K562 (cell line): ENCODE data around the gene NEB. TPM values are rescaled to one million over a fixed set of nuclear protein-coding genes. Genes with fewer than 3 reads are reported as not detected.

ENCODE experiments used
- ATAC-seq: fragments of 200-7000 bp; cut with Tn5 transposase; 3 replicates; pipeline ENCODE4 v1.9.1; 2020; ENCODE audit warnings: moderate library complexity
- BruUV-seq: library from RNA; stranded (reverse); fragments of 400-500 nt; replicated peaks from 2 replicates; lab custom pipeline; 2021; lab: Mats Ljungman, UMichigan
- CTCF ChIA-PET: fragments of 300-600 bp; formaldehyde crosslinking; extraction: SDS; loops from one replicate; lab custom pipeline; 2021; ENCODE audit warnings: low intra/inter-chr PET ratio; lab: Yijun Ruan, JAX
- POLR2A ChIA-PET: fragments of 300-600, 350-650 bp; sonication (Branson Sonifier 250); formaldehyde crosslinking; extraction: SDS; loops from one replicate; lab custom pipeline; 2021; ENCODE audit warnings: antibody characterized with exemption, inconsistent platforms; lab: Yijun Ruan, JAX
- DNase-seq, 4 experiments: peaks; one replicate each; pipeline versions ENCODE4 v3.0.0 to v3.0.0-alpha.2; 2011 to 2018; ENCODE audit warnings: low spot score in 3 of 4, mixed read lengths in 3 of 4; ENCODE audit errors: extremely low read depth in 1 of 4
- FAIRE-seq: peaks from 2 replicates; lab custom pipeline; 2011; peaks lifted over from hg19 to GRCh38; lab: Jason Lieb, UNC
- H2AFZ ChIP-seq: 2 replicates; pipeline ENCODE4 v1.6.0; 2011; ENCODE audit warnings: low read depth, low read length, control low read depth, inconsistent platforms
- H3K27ac ChIP-seq: fragments of 200-600 bp; 3 replicates; pipeline ENCODE4 v1.8.0; 2011; ENCODE audit warnings: low read depth, mild to moderate bottlenecking, control low read depth, inconsistent platforms, low read length, moderate library complexity, mixed read lengths; ENCODE audit errors: extremely low read depth
- H3K27me3 ChIP-seq, 2 experiments: fragments of 300-600 bp in 1 of 2; 2 replicates in 1 of 2; 3 replicates in 1 of 2; pipeline versions ENCODE4 v1.6.0 to v1.8.0; 2011; ENCODE audit warnings: inconsistent platforms in 2 of 2, low read length in 2 of 2, mild to moderate bottlenecking in 1 of 2, mixed read lengths in 1 of 2, moderate library complexity in 1 of 2; ENCODE audit not compliant: control insufficient read depth in 2 of 2, insufficient read depth in 2 of 2
- H3K36me3 ChIP-seq: fragments of 300-600 bp; 3 replicates; pipeline ENCODE4 v1.8.0; 2011; ENCODE audit warnings: mild to moderate bottlenecking, low read length, inconsistent platforms; ENCODE audit not compliant: control insufficient read depth, insufficient read depth
- H3K4me1 ChIP-seq, 2 experiments: fragments of 200-600 bp in 1 of 2; replicated peaks in 1 of 2; 2 replicates in 1 of 2; 3 replicates in 1 of 2; pipeline versions ENCODE4 v1.5.1 to v1.8.0; 2011; ENCODE audit warnings: inconsistent platforms in 2 of 2, low read length in 2 of 2, mild to moderate bottlenecking in 1 of 2, mixed read lengths in 1 of 2, moderate library complexity in 1 of 2; ENCODE audit not compliant: control insufficient read depth in 2 of 2, insufficient read depth in 2 of 2
- H3K4me2 ChIP-seq: 2 replicates; pipeline ENCODE4 v1.6.1; 2011; ENCODE audit warnings: low read length, control low read depth, inconsistent platforms, mixed read lengths; ENCODE audit not compliant: insufficient read depth
- H3K4me3 ChIP-seq: fragments of 200-600 bp; sonication (generic), shearing (Covaris generic); 2 replicates; pipeline ENCODE4 v1.5.1; 2016; ENCODE audit warnings: control low read depth, inconsistent platforms
- H3K79me2 ChIP-seq: fragments of 200-600 bp; 3 replicates; pipeline ENCODE4 v1.8.0; 2011; ENCODE audit warnings: low read length, inconsistent platforms; ENCODE audit not compliant: control insufficient read depth, insufficient read depth
- H3K9ac ChIP-seq, 2 experiments: 2 replicates each; pipeline versions ENCODE4 v1.6.0 to v1.6.1; 2011; ENCODE audit warnings: low read depth in 2 of 2, low read length in 2 of 2, control low read depth in 1 of 2, inconsistent platforms in 1 of 2, mild to moderate bottlenecking in 1 of 2, mixed read lengths in 1 of 2; ENCODE audit not compliant: insufficient read depth in 1 of 2
- H3K9me1 ChIP-seq: one replicate; pipeline ENCODE4 v1.6.0; 2011; ENCODE audit warnings: inconsistent platforms, mild to moderate bottlenecking, low read length, moderate library complexity; ENCODE audit not compliant: control insufficient read depth, insufficient read depth
- H3K9me3 ChIP-seq: replicated peaks from 2 replicates; pipeline ENCODE4 v1.5.1; 2011; ENCODE audit warnings: low read depth, low read length, inconsistent platforms; ENCODE audit not compliant: control insufficient read depth, insufficient read depth
- H4K20me1 ChIP-seq: replicated peaks from 2 replicates; pipeline ENCODE4 v1.6.1; 2011; ENCODE audit warnings: low read length, inconsistent platforms, mixed read lengths; ENCODE audit not compliant: control insufficient read depth, insufficient read depth
- E2F8 ChIP-seq: fragments of 450-650 bp; IDR thresholded peaks from 2 replicates; pipeline ENCODE4 v1.7.1; 2018; ENCODE audit warnings: mild to moderate bottlenecking, low read depth; ENCODE audit not compliant: partially characterized antibody
- GABPA ChIP-seq: fragments of 200-800 bp; sonication (Bioruptor generic); conservative IDR thresholded peaks from 2 replicates; pipeline ENCODE4 v1.6.1; 2016; ENCODE audit warnings: low read depth, missing genetic modification characterization, missing compliant biosample characterization
- HNRNPLL ChIP-seq: fragments of 200-400 bp; formaldehyde crosslinking; IDR thresholded peaks from 2 replicates; pipeline ENCODE4 v1.6.1; 2017; ENCODE audit warnings: low read length, low read depth, mild to moderate bottlenecking; ENCODE audit not compliant: poor library complexity, severe bottlenecking
- KLF6 ChIP-seq: fragments of 250-450 bp; sonication (Bioruptor Pico); IDR thresholded peaks from 2 replicates; pipeline ENCODE4 v1.4.0; 2020; ENCODE audit warnings: mild to moderate bottlenecking, moderate library complexity, borderline replicate concordance
- LCOR ChIP-seq: sonication (generic); formaldehyde crosslinking; IDR thresholded peaks from 2 replicates; pipeline ENCODE4 v1.8.0; 2022; ENCODE audit warnings: mild to moderate bottlenecking, missing genetic modification reagents
- MAFF ChIP-seq: IDR thresholded peaks from 2 replicates; pipeline ENCODE4 v1.6.1; 2012; ENCODE audit warnings: low read length, improper control_type of control experiment
- NCOA4 ChIP-seq: fragments of 450-650 bp; IDR thresholded peaks from 2 replicates; pipeline ENCODE4 v1.6.1; 2018; ENCODE audit warnings: mild to moderate bottlenecking; ENCODE audit not compliant: partially characterized antibody
- PCBP2 ChIP-seq: fragments of 200-400 bp; formaldehyde crosslinking; IDR thresholded peaks from 2 replicates; pipeline ENCODE4 v1.6.1; 2018; ENCODE audit warnings: low read length, low read depth, mild to moderate bottlenecking, moderate library complexity; ENCODE audit not compliant: poor library complexity, severe bottlenecking
- PHF20 ChIP-seq: fragments of 450-650 bp; IDR thresholded peaks from 2 replicates; pipeline ENCODE4 v1.6.1; 2018; ENCODE audit not compliant: partially characterized antibody
- PHTF2 ChIP-seq: fragments of 250-450 bp; sonication (Bioruptor Pico); IDR thresholded peaks from 2 replicates; pipeline ENCODE4 v1.5.0; 2021; ENCODE audit warnings: mild to moderate bottlenecking
- POU5F1 ChIP-seq: fragments of 150-350 bp; IDR thresholded peaks from 2 replicates; pipeline ENCODE4 v1.6.1; 2014; ENCODE audit warnings: borderline replicate concordance, low read length, low read depth, mild to moderate bottlenecking; ENCODE audit not compliant: partially characterized antibody
- TAF9B ChIP-seq: fragments of 450-650 bp; IDR thresholded peaks from 2 replicates; pipeline ENCODE4 v1.6.1; 2018; ENCODE audit warnings: mild to moderate bottlenecking; ENCODE audit not compliant: partially characterized antibody
- U2AF2 ChIP-seq: fragments of 200-400 bp; formaldehyde crosslinking; optimal IDR thresholded peaks from 2 replicates; pipeline ENCODE3; 2017; ENCODE audit warnings: low read depth, mild to moderate bottlenecking, low read length
- ZBED1 ChIP-seq: IDR thresholded peaks from 2 replicates; pipeline ENCODE4 v1.6.1; 2014
- ZNF354B ChIP-seq: fragments of 250-450 bp; sonication (Bioruptor Pico); IDR thresholded peaks from 2 replicates; pipeline ENCODE4 v1.4.0; 2020
- ZNF408 ChIP-seq: fragments of 250-450 bp; sonication (Bioruptor Pico); IDR thresholded peaks from 2 replicates; pipeline ENCODE4 v1.4.0; 2020; ENCODE audit warnings: low read depth, mild to moderate bottlenecking, moderate library complexity
- WGBS: fragments of 100-300 bp; shearing (Covaris generic); methylation state at CpG from one replicate; pipeline ENCODE4 v1.1.6; 2016; ENCODE audit warnings: low coverage, mixed read lengths; ENCODE audit not compliant: insufficient coverage; ENCODE audit errors: missing lambda C conversion rate; 5-methylcytosine and 5-hydroxymethylcytosine counted together
- in situ Hi-C: fragments of 300-500 bp; cut with MboI; formaldehyde crosslinking; loops from 4 replicates; pipeline ENCODE4 v1.15.0; 2018; ENCODE audit warnings: inconsistent platforms, mixed read lengths
- intact Hi-C: fragments of 100-400 bp; cut with micrococcal nuclease; formaldehyde crosslinking; loops from 2 replicates; pipeline ENCODE4 v1.14.2; 2022
- polyA plus RNA-seq, 8 experiments: library from polyadenylated mRNA; depleted of rRNA in 4 of 8; stranded (reverse) in 5 of 8; unstranded in 3 of 8; fragments of >200 nt; fragmentation: Nextera tagmentation in 2 of 8; fragmentation: Illumina TruSeq in 1 of 8; extraction: Ambion mirVana in 2 of 8; extraction: Trizol in 1 of 8; gene quantifications; 2 replicates each; pipeline versions ENCODE4 v1.2.1 to v1.2.3, GENCODE V29; 2011 to 2014; ENCODE audit warnings: inconsistent platforms in 1 of 8, missing spikeins in 1 of 8
- total RNA-seq, 7 experiments: library from RNA; depleted of rRNA in 6 of 7; stranded (reverse); fragments of >200 nt in 6 of 7; fragmentation: Illumina TruSeq in 2 of 7; extraction: Trizol in 2 of 7; gene quantifications; 2 replicates each; pipeline versions ENCODE4 v1.2.1 to v1.2.3, GENCODE V29; 2011 to 2021; ENCODE audit warnings: low replicate concordance in 1 of 7

Gene NEB
- total and polyA plus RNA-seq, 9 of the 15 experiments (the other 6 are each of a cell fraction or from before 2014, with no cell fraction given): 1.7 to 3.8 (median 2.9) TPM

- TF ChIP-seq HNRNPLL (no peak), TAF9B (no peak), PHTF2 (CRISPR knock-in tag) (no peak), PCBP2 (no peak)
Measured at GRCh38 chr2:151481744-151482143, 252.5 kb downstream of the NEB start (continued).

GRCh38 chr2:151478011-151478410 lies 256.3 kb downstream of the NEB start:
- ChIA-PET POLR2A (interaction anchor here (1.2 to 1.4 kb wide), 2 partner anchors 9 to 19 kb away, joined by 3 read pairs; no protein-coding TSS in a partner anchor), CTCF (no interaction called here)
- BruUV-seq: no TSS peak
- in situ Hi-C loops: no loop called here
- FAIRE-seq: no peak
- Histone ChIP-seq H3K9me1 (no peaks in the 10 kb centered on the region), H3K9ac (no peak overlapping the region), H3K79me2 (peaks cover 16% of the 10 kb centered on the region; the same call in 2 of the 3 replicates), H2AFZ (no peak overlapping the region), H3K9me3 (no peaks in the 10 kb centered on the region), H3K4me2 (no peak overlapping the region), H3K27ac (no peak overlapping the region), H3K4me3 (no peak overlapping the region), H3K36me3 (peaks cover 93% of the 10 kb centered on the region), H3K27me3 (no peaks in the 10 kb centered on the region), H3K4me1 (no peaks in the 10 kb centered on the region), H4K20me1 (no peaks in the 10 kb centered on the region)
- ATAC-seq: no peak
- 98% methylated on average over 4 of the region's 4 CpGs for WGBS
- TF ChIP-seq NCOA4 (no peak), U2AF2 (no peak), POU5F1 (no peak), E2F8 (no peak), KLF6 (CRISPR knock-in tag) (no peak), MAFF (no peak), GABPA (tag) (no peak), PHF20 (no peak), ZNF354B (CRISPR knock-in tag) (no peak), ZBED1 (no peak), ZNF408 (CRISPR knock-in tag) (no peak), LCOR (CRISPR knock-in tag) (no peak)
- no peak for DNase-seq
- intact Hi-C loops: no loop called here
